Parathyroid adenoma (tissue), 2 donors: Measurements from ENCODE around the gene NTN3.

Experiments used
- H2AFZ ChIP-seq: fragments of 300-600 bp; sonication (generic); one replicate; pipeline ENCODE4 v1.7.0; 2017; ENCODE audit warnings: antibody characterized with exemption, mild to moderate bottlenecking
- H3K27ac ChIP-seq: fragments of 300-600 bp; sonication (generic); one replicate; pipeline ENCODE4 v1.7.0; 2017
- H3K27me3 ChIP-seq: fragments of 300-600 bp; sonication (generic); one replicate; pipeline ENCODE4 v1.7.0; 2017; ENCODE audit warnings: low read length; ENCODE audit not compliant: control insufficient read depth, insufficient read depth
- H3K36me3 ChIP-seq: fragments of 300-600 bp; sonication (generic); one replicate; pipeline ENCODE4 v1.7.0; 2017; ENCODE audit warnings: low read length; ENCODE audit not compliant: control insufficient read depth, insufficient read depth
- H3K4me1 ChIP-seq: fragments of 300-600 bp; sonication (generic); one replicate; pipeline ENCODE4 v1.7.0; 2017; ENCODE audit warnings: control low read depth
- H3K4me2 ChIP-seq: fragments of 300-600 bp; sonication (generic); one replicate; pipeline ENCODE4 v1.7.0; 2017; ENCODE audit warnings: low read length
- H3K4me3 ChIP-seq: fragments of 300-600 bp; sonication (generic); one replicate; pipeline ENCODE4 v1.7.0; 2017; ENCODE audit warnings: low read depth, low read length
- H3K79me2 ChIP-seq: fragments of 300-600 bp; sonication (generic); one replicate; pipeline ENCODE4 v1.7.0; 2017; ENCODE audit warnings: control low read depth
- H3K9ac ChIP-seq: fragments of 300-600 bp; sonication (generic); one replicate; pipeline ENCODE4 v1.7.0; 2017; ENCODE audit warnings: mild to moderate bottlenecking
- H3K9me3 ChIP-seq: fragments of 300-600 bp; sonication (generic); one replicate; pipeline ENCODE4 v1.7.0; 2017; ENCODE audit warnings: low read length; ENCODE audit not compliant: control insufficient read depth
- TF ChIP-seq, protein P1 (sequence below): fragments of 300-600 bp; sonication (generic); IDR thresholded peaks from one replicate; pipeline ENCODE4 v1.7.0; 2017; ENCODE audit warnings: antibody characterized with exemption, mild to moderate bottlenecking
- donor health status: primary hyperparathyroidism.

The NTN3 gene

DNA sequence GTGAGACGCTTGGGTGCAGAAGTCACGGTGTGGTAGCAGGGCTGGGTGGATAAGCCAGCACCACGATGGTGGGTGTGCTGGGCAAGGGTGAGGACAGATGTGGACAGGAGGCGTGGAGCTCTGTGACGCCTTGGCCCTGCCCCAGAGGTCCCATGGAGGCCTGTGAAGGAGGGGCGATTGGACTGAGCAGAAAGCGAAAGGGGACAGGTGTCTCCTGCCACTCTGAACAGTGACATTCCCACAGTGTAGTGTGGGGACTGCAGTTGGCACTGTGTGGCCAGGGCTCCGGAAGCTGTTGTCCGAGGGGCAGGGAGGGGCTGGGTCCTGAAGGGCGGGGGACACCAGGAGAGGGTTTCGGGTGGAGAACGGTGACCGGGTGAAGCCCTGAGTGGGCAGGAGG lies 11.2 kb downstream of the NTN3 start:
- Histone ChIP-seq H3K4me3 (no peak overlapping the region), H3K4me1 (no peaks in the 10 kb centered on the region), H3K27ac (no peak overlapping the region), H3K27me3 (no peaks in the 10 kb centered on the region), H3K4me2 (no peak overlapping the region), H2AFZ (no peak overlapping the region), H3K79me2 (peaks cover 2% of the 10 kb centered on the region), H3K9me3 (no peaks in the 10 kb centered on the region), H3K36me3 (no peaks in the 10 kb centered on the region), H3K9ac (no peak overlapping the region)
- TF ChIP-seq, protein P1, sequence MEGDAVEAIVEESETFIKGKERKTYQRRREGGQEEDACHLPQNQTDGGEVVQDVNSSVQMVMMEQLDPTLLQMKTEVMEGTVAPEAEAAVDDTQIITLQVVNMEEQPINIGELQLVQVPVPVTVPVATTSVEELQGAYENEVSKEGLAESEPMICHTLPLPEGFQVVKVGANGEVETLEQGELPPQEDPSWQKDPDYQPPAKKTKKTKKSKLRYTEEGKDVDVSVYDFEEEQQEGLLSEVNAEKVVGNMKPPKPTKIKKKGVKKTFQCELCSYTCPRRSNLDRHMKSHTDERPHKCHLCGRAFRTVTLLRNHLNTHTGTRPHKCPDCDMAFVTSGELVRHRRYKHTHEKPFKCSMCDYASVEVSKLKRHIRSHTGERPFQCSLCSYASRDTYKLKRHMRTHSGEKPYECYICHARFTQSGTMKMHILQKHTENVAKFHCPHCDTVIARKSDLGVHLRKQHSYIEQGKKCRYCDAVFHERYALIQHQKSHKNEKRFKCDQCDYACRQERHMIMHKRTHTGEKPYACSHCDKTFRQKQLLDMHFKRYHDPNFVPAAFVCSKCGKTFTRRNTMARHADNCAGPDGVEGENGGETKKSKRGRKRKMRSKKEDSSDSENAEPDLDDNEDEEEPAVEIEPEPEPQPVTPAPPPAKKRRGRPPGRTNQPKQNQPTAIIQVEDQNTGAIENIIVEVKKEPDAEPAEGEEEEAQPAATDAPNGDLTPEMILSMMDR, result no peak

DNA sequence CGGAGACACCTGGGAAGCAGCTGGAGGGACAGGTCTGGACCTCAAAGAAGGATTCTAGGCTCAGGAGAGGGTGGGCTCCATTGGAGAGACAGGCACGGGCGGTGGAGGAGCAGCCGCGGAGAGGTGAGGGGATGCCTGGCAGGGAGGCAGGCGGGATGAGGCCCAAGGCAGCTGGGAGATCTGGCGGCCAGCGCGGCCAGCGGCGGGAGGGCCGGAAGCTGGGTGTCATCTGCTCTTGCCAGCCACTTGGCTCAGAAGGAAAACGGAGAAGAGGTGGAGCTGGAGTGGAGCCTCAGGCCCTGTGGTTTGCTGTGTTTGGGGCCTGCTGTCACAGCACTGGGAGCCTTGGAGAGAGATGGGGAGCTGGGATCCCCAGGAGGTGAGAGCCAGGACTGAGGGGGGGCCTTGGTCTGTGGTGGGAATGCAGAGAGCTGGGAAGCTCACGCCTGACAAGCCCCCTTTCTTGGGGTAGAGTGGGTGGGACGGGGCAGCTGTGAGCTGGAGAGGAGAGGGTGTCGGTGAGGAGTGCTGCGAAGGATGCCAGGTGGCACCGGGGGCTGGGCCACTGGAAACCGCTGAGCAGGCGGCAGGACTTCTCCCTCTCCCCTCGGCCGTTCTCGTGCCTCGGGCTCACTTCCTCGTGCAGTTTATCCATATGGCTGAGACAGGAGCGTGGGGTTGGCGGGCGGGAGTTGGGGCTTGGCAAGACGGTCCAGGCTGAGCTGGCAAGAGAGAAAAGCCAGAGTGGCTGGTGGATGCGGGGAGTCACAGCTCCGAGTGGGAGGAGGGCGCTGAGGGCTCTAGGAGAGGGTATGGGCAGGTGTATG lies 11.8 kb downstream of the NTN3 start:
- H3K4me1 ChIP-seq, result no peaks in the 10 kb centered on the region

DNA sequence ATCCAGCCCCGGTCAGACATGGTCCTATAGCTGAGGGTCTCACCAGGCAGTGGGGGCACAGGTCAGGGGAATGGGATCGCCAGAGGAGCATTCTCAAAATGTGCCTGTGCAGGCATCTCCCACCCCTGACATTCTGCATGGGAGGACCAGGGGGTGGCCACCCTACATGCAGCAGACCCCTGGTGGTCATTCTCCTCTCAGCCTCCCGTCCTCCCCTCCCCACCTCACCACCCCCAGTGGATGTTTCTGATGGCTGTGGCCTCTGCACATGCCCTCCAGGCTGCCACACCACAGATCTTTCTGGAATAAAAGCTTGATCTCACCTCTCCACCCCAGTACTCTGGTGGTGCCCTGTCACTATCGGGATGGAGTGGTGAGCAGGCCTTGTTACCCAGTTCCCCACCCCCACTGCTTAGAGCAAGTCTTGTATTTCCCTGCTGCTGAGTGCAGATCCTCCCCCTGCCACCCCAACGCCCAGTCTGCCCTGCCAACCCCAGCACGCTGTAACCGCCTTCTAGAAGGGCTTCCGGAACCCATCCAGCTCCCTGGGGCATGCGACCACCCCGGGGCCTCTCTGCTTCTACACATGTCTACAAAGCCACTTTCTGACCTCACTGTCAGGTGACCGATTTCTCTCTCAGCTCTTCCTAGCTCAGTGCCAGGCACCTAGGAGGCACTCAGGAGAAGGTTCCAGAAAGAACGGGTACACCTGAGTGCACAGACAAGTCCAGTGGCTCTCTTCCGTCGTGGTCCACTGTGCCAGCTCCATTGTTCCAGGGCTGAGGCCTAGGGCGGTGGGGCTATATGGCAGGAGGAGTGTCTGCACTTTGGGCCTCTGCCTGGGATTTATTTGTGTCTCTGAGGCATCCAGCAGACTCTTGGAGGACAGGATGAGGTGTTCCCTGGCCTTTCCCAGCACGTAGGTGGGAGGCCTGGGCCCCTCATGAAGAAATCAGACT lies 13.1 kb downstream of the NTN3 start:
- no peak overlapping the region for H3K4me2 ChIP-seq
- TF ChIP-seq, protein P1, result no peak
- no peak overlapping the region for H3K9ac ChIP-seq
- no peak overlapping the region for H3K4me3 ChIP-seq
- peaks cover 8% of the 10 kb centered on the region for H3K79me2 ChIP-seq
- no peak overlapping the region for H3K27ac ChIP-seq
- H3K27me3 ChIP-seq, result no peaks in the 10 kb centered on the region
- H2AFZ ChIP-seq, result no peak overlapping the region
- no peaks in the 10 kb centered on the region for H3K9me3 ChIP-seq
- H3K36me3 ChIP-seq, result no peaks in the 10 kb centered on the region
- no peaks in the 10 kb centered on the region for H3K4me1 ChIP-seq

More for the DNA sequence above, 11.8 kb downstream of the NTN3 start:
- TF ChIP-seq, protein P1, result no peak
- H3K36me3 ChIP-seq, result no peaks in the 10 kb centered on the region
- H2AFZ ChIP-seq, result no peak overlapping the region
- no peak overlapping the region for H3K4me3 ChIP-seq
- peaks cover 2% of the 10 kb centered on the region for H3K79me2 ChIP-seq
- H3K27ac ChIP-seq, result no peak overlapping the region
- H3K4me2 ChIP-seq, result no peak overlapping the region
- no peak overlapping the region for H3K9ac ChIP-seq
- H3K27me3 ChIP-seq, result no peaks in the 10 kb centered on the region
- no peaks in the 10 kb centered on the region for H3K9me3 ChIP-seq

DNA sequence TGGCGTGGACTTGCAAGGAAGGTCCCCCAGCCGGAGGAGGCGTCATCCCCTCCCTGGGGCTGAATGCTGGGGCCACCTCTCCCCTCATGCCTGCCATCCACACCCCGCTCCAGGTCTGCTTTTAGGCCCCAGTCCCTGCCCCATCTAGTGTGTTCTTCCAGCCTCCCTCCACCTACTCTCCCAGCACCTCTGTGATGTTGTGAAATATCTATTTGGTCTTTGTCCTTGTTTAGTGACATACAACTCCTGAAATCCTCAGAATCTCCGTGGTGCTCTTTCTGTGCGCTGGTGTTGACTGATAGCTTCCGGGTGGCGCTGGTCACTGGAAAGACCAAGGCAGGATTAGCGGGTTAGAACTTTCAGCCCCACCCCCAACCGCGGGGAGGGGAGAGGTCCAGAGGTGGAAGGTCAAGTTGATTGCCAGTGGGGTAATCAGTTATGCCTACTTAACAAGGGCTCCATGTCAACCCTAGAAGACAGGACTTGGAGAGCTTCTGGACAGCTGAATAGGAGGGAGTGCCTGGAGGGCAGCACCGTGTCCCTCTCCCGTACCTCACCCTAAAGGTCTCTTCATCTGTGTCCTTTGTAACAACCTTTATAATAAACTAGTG lies 13.9 kb downstream of the NTN3 start:
- Histone ChIP-seq H3K4me2 (no peak overlapping the region), H3K27ac (no peak overlapping the region), H3K4me1 (no peaks in the 10 kb centered on the region), H3K9ac (no peak overlapping the region), H3K36me3 (no peaks in the 10 kb centered on the region), H3K27me3 (no peaks in the 10 kb centered on the region), H3K79me2 (peaks cover 10% of the 10 kb centered on the region), H3K4me3 (no peak overlapping the region), H2AFZ (no peak overlapping the region), H3K9me3 (no peaks in the 10 kb centered on the region)
- TF ChIP-seq, protein P1, result no peak
